Right atrium auricular region (tissue), 2 donors: ENCODE results near the gene NRXN3. TPM values are rescaled to one million over a fixed set of nuclear protein-coding genes. Genes with fewer than 3 reads are reported as not detected.

Experiments
- DNase-seq: peaks from one replicate; pipeline ENCODE4 v3.0.0-alpha.2; 2019; ENCODE audit warnings: low spot score
- H3K27ac ChIP-seq, 2 donors: fragments of 200-600 bp; sonication (generic); 1 replicate in 1 of 2; 2 replicates in 1 of 2; pipeline ENCODE4 v1.5.1; 2016 to 2019
- H3K27me3 ChIP-seq, 2 donors: fragments of 200-600 bp; sonication (generic); one replicate each; pipeline versions ENCODE4 v1.5.1 to v1.6.0; 2017 to 2019
- H3K36me3 ChIP-seq: fragments of 200-600 bp; sonication (generic); one replicate; pipeline ENCODE4 v1.5.1; 2016
- H3K4me1 ChIP-seq, 2 donors: fragments of 200-600 bp; sonication (generic); one replicate each; pipeline versions ENCODE4 v1.5.1 to v1.6.0; 2017 to 2019
- H3K4me3 ChIP-seq, 2 donors: fragments of 200-600 bp; sonication (generic); 1 replicate in 1 of 2; 2 replicates in 1 of 2; pipeline ENCODE4 v1.5.1; 2017 to 2019; ENCODE audit warnings: mild to moderate bottlenecking in 1 of 2, moderate library complexity in 1 of 2
- H3K9me3 ChIP-seq, 2 donors: fragments of 200-600 bp; sonication (generic); one replicate each; pipeline ENCODE4 v1.5.1; 2019
- CTCF ChIP-seq, 2 donors: fragments of 200-600 bp; sonication (generic); IDR thresholded peaks; one replicate each; pipeline ENCODE4 v1.5.1; 2019; ENCODE audit warnings: antibody characterized with exemption in 2 of 2
- total RNA-seq, 2 donors: library from RNA; depleted of rRNA; stranded (reverse); fragments of >200 nt; gene quantifications; one replicate each; pipeline ENCODE4 v1.1.0, GENCODE V29; 2016

Gene NRXN3
- total RNA-seq, 2 donors from 2014 or later: 2.0 to 2.3 TPM

- Histone ChIP-seq H3K27me3 (no peaks in the 10 kb centered on the region), H3K36me3 (no peaks in the 10 kb centered on the region), H3K4me3 (no peak overlapping the region), H3K9me3 (no peaks in the 10 kb centered on the region), H3K4me1 (no peaks in the 10 kb centered on the region), H3K27ac (no peak overlapping the region)
- DNase-seq: no peak
- TF ChIP-seq CTCF (IDR thresholded peaks at IDR 0.05): no peak
Observed at GRCh38 chr14:79333198-79333546, 1163.0 kb downstream of the NRXN3 start.

GRCh38 chr14:79334272-79334671, 1164.1 kb downstream of the NRXN3 start:
- no peak overlapping the region for H3K27ac ChIP-seq
- TF ChIP-seq CTCF (IDR thresholded peaks at IDR 0.05): no peak

GRCh38 chr14:79337761-79338160, 1167.6 kb downstream of the NRXN3 start:
- H3K27me3 ChIP-seq: no peaks in the 10 kb centered on the region
- TF ChIP-seq CTCF (IDR thresholded peaks at IDR 0.05): no peak
- H3K4me1 ChIP-seq: no peaks in the 10 kb centered on the region
- no peak overlapping the region for H3K4me3 ChIP-seq
- no peaks in the 10 kb centered on the region for H3K9me3 ChIP-seq
- no peaks in the 10 kb centered on the region for H3K36me3 ChIP-seq
- no peak overlapping the region for H3K27ac ChIP-seq
- DNase-seq: no peak

More at GRCh38 chr14:79334272-79334671, 1164.1 kb downstream of the NRXN3 start:
- Histone ChIP-seq H3K9me3 (no peaks in the 10 kb centered on the region), H3K4me3 (no peak overlapping the region), H3K36me3 (no peaks in the 10 kb centered on the region), H3K4me1 (no peaks in the 10 kb centered on the region), H3K27me3 (no peaks in the 10 kb centered on the region)
- DNase-seq: no peak

- no peak for TF ChIP-seq CTCF (IDR thresholded peaks at IDR 0.05)
- H3K36me3 ChIP-seq: no peaks in the 10 kb centered on the region
Observed at GRCh38 chr14:79342942-79343341, 1172.8 kb downstream of the NRXN3 start.

GRCh38 chr14:79351011-79351410, 1180.8 kb downstream of the NRXN3 start:
- Histone ChIP-seq H3K27ac (no peak overlapping the region), H3K4me3 (no peak overlapping the region), H3K9me3 (no peaks in the 10 kb centered on the region), H3K27me3 (no peaks in the 10 kb centered on the region), H3K4me1 (no peaks in the 10 kb centered on the region), H3K36me3 (no peaks in the 10 kb centered on the region)
- DNase-seq: no peak
- no peak for TF ChIP-seq CTCF (IDR thresholded peaks at IDR 0.05)

More at GRCh38 chr14:79342942-79343341, 1172.8 kb downstream of the NRXN3 start:
- Histone ChIP-seq H3K4me1 (no peaks in the 10 kb centered on the region), H3K27me3 (no peaks in the 10 kb centered on the region), H3K4me3 (no peak overlapping the region), H3K9me3 (no peaks in the 10 kb centered on the region), H3K27ac (no peak overlapping the region)
- no peak for DNase-seq

GRCh38 chr14:79352076-79352630, 1182.0 kb downstream of the NRXN3 start:
- H3K9me3 ChIP-seq: no peaks in the 10 kb centered on the region
- H3K4me1 ChIP-seq: no peaks in the 10 kb centered on the region
- DNase-seq: no peak
- no peak overlapping the region for H3K4me3 ChIP-seq
- TF ChIP-seq CTCF (IDR thresholded peaks at IDR 0.05): no peak
- no peak overlapping the region for H3K27ac ChIP-seq
- no peaks in the 10 kb centered on the region for H3K36me3 ChIP-seq
- no peaks in the 10 kb centered on the region for H3K27me3 ChIP-seq
